ENCODE results near the gene TIAM2. TPM values are rescaled to one million over a fixed set of nuclear protein-coding genes. Genes with fewer than 3 reads are reported as not detected.

The TIAM2 gene
- total RNA-seq, 1 donor from 2014 or later, result 3.7 TPM

- no peaks in the 10 kb centered on the region for H3K4me1 ChIP-seq
- H3K27ac ChIP-seq, result no peak overlapping the region
- H3K4me3 ChIP-seq, result no peak overlapping the region
- TF ChIP-seq, protein P1, sequence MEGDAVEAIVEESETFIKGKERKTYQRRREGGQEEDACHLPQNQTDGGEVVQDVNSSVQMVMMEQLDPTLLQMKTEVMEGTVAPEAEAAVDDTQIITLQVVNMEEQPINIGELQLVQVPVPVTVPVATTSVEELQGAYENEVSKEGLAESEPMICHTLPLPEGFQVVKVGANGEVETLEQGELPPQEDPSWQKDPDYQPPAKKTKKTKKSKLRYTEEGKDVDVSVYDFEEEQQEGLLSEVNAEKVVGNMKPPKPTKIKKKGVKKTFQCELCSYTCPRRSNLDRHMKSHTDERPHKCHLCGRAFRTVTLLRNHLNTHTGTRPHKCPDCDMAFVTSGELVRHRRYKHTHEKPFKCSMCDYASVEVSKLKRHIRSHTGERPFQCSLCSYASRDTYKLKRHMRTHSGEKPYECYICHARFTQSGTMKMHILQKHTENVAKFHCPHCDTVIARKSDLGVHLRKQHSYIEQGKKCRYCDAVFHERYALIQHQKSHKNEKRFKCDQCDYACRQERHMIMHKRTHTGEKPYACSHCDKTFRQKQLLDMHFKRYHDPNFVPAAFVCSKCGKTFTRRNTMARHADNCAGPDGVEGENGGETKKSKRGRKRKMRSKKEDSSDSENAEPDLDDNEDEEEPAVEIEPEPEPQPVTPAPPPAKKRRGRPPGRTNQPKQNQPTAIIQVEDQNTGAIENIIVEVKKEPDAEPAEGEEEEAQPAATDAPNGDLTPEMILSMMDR (IDR thresholded peaks at IDR 0.05), result no peak
- no peaks in the 10 kb centered on the region for H3K27me3 ChIP-seq
- no peak for DNase-seq (ENCODE audit: low spot score in 2 of 2)
- intact Hi-C loops (cut with DNase I), result no loop called here
- no peaks in the 10 kb centered on the region for H3K9me3 ChIP-seq
- H3K36me3 ChIP-seq, result no peaks in the 10 kb centered on the region
These were observed 239.6 kb downstream of the TIAM2 start for GRCh38 chr6:155234687-155235086.

GRCh38 chr6:155235087-155235486, 240.0 kb downstream of the TIAM2 start:
- no peaks in the 10 kb centered on the region for H3K9me3 ChIP-seq
- H3K4me1 ChIP-seq, result no peaks in the 10 kb centered on the region
- intact Hi-C loops (cut with DNase I), result no loop called here
- no peaks in the 10 kb centered on the region for H3K36me3 ChIP-seq
- H3K4me3 ChIP-seq, result no peak overlapping the region
- TF ChIP-seq, protein P1 (IDR thresholded peaks at IDR 0.05), result no peak
- DNase-seq (ENCODE audit: low spot score in 2 of 2), result no peak
- no peaks in the 10 kb centered on the region for H3K27me3 ChIP-seq
- H3K27ac ChIP-seq, result no peak overlapping the region

DNA sequence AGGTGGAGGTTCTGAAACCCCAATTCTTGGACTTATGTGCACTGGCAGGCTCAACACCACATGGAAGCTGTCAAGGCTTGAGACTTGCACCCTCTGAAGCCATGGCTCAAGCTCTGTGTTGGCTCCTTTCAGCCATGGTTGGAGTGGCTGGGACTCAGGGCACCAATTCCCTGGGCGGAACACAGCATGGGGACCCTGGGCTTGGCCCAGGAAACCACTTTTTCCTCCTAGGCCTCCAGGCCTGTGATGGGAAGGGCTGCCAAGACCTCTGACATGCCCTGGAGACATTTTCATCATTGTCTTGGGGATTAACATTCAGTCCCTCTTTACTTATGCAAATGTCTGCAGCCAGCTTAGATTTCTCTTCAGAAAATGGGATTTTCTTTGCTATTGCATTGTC, 242.5 kb downstream of the TIAM2 start:
- Histone ChIP-seq H3K4me1 (no peaks in the 10 kb centered on the region), H3K9me3 (no peaks in the 10 kb centered on the region), H3K27me3 (no peaks in the 10 kb centered on the region), H3K4me3 (no peak overlapping the region), H3K36me3 (no peaks in the 10 kb centered on the region), H3K27ac (no peak overlapping the region)
- DNase-seq (ENCODE audit: low spot score in 2 of 2), result no peak
- intact Hi-C loops (cut with DNase I), result no loop called here
- TF ChIP-seq, protein P1 (IDR thresholded peaks at IDR 0.05), result no peak

GRCh38 chr6:155240905-155241600, 245.9 kb downstream of the TIAM2 start:
- no peaks in the 10 kb centered on the region for H3K4me1 ChIP-seq
- intact Hi-C loops (cut with DNase I), result loop anchor here (10.0 kb wide), 1 partner anchor 376 kb away; no protein-coding TSS in a partner anchor
- no peaks in the 10 kb centered on the region for H3K27me3 ChIP-seq
- no peak overlapping the region for H3K4me3 ChIP-seq
- no peak overlapping the region for H3K27ac ChIP-seq
- TF ChIP-seq, protein P1 (IDR thresholded peaks at IDR 0.05), result no peak
- DNase-seq (ENCODE audit: low spot score in 2 of 2), result no peak
- no peaks in the 10 kb centered on the region for H3K9me3 ChIP-seq
- no peaks in the 10 kb centered on the region for H3K36me3 ChIP-seq

- H3K4me3 ChIP-seq, result no peak overlapping the region
- no peaks in the 10 kb centered on the region for H3K36me3 ChIP-seq
- intact Hi-C loops (cut with DNase I), result loop anchor here (10.0 kb wide), 1 partner anchor 377 kb away; no protein-coding TSS in a partner anchor
- peaks cover 0 to 1% of the 10 kb centered on the region in 2 donors for H3K4me1 ChIP-seq
- TF ChIP-seq, protein P1 (IDR thresholded peaks at IDR 0.05), result no peak
- DNase-seq (ENCODE audit: low spot score in 2 of 2), result no peak
- no peaks in the 10 kb centered on the region for H3K9me3 ChIP-seq
- no peak overlapping the region for H3K27ac ChIP-seq
- no peaks in the 10 kb centered on the region for H3K27me3 ChIP-seq
These were observed 246.9 kb downstream of the TIAM2 start for GRCh38 chr6:155241966-155242365.

All from ascending aorta (tissue), 2 donors.